HepG2 (cell line): ENCODE data around the gene KRTAP10-2. TPM values are rescaled to one million over a fixed set of nuclear protein-coding genes. Genes with fewer than 3 reads are reported as not detected.
A peak's percentile ranks its signal among the peaks of the same experiment; 100 is the strongest.

ENCODE experiments used
- ATAC-seq: fragments of 200-7000 bp; cut with Tn5 transposase; 3 replicates; pipeline ENCODE4 v1.9.1; 2020; ENCODE audit warnings: mild to moderate bottlenecking, moderate library complexity
- BruUV-seq: library from RNA; stranded (reverse); fragments of 400-500 nt; replicated peaks from 2 replicates; lab custom pipeline; 2021; lab: Mats Ljungman, UMichigan
- CTCF ChIA-PET: fragments of 300-600 bp; formaldehyde crosslinking; extraction: SDS; loops from one replicate; lab custom pipeline; 2021; ENCODE audit warnings: low total read pairs, inconsistent platforms, low intra/inter-chr PET ratio; lab: Yijun Ruan, JAX
- POLR2A ChIA-PET: fragments of 350-600 bp; sonication (Branson Sonifier 250); formaldehyde crosslinking; loops from one replicate; lab custom pipeline; 2020; ENCODE audit warnings: antibody characterized with exemption, inconsistent platforms; lab: Yijun Ruan, JAX
- DNase-seq: peaks from one replicate; pipeline ENCODE4 v3.0.0-alpha.2; 2015; ENCODE audit warnings: low spot score
- FAIRE-seq: peaks from 3 replicates; lab custom pipeline; 2011; peaks lifted over from hg19 to GRCh38; lab: Jason Lieb, UNC
- H2AFZ ChIP-seq: one replicate; pipeline ENCODE4 v1.6.1; 2011; ENCODE audit warnings: low read length, inconsistent platforms
- H3K27ac ChIP-seq: fragments of 300-600 bp; 3 replicates; pipeline ENCODE4 v1.8.0; 2011; ENCODE audit warnings: mixed run types, mild to moderate bottlenecking, mixed read lengths, low read length, inconsistent platforms; ENCODE audit not compliant: insufficient read depth; ENCODE audit errors: extremely low read length
- H3K27me3 ChIP-seq, 2 experiments: fragments of 200-600 bp in 1 of 2; 2 replicates in 1 of 2; 3 replicates in 1 of 2; pipeline versions ENCODE4 v1.6.0 to v1.8.0; 2011; ENCODE audit warnings: low read length in 2 of 2, mild to moderate bottlenecking in 2 of 2, moderate library complexity in 2 of 2, inconsistent platforms in 1 of 2; ENCODE audit not compliant: insufficient read depth in 2 of 2, control insufficient read depth in 1 of 2
- H3K36me3 ChIP-seq, 2 experiments: fragments of 200-600 bp in 1 of 2; replicated peaks in 1 of 2; 2 replicates in 1 of 2; 3 replicates in 1 of 2; pipeline versions ENCODE4 v1.5.1 to v1.8.0; 2011; ENCODE audit warnings: low read length in 2 of 2, inconsistent platforms in 1 of 2; ENCODE audit not compliant: insufficient read depth in 2 of 2, control insufficient read depth in 1 of 2
- H3K4me1 ChIP-seq: 2 replicates; pipeline ENCODE4 v1.5.1; 2012; ENCODE audit warnings: low read length, inconsistent platforms; ENCODE audit not compliant: insufficient read depth
- H3K4me2 ChIP-seq: 2 replicates; pipeline ENCODE4 v1.6.0; 2011; ENCODE audit warnings: low read depth, low read length, inconsistent platforms
- H3K4me3 ChIP-seq, 3 experiments: fragments of 200-600 bp in 1 of 3; sonication (generic), shearing (Covaris generic) in 1 of 3; replicated peaks in 1 of 3; 2 replicates each; pipeline ENCODE4 v1.5.1; 2011 to 2016; ENCODE audit warnings: low read length in 3 of 3, inconsistent platforms in 2 of 3, low read depth in 2 of 3, mild to moderate bottlenecking in 2 of 3, control low read depth in 1 of 3, mixed read lengths in 1 of 3; ENCODE audit not compliant: insufficient read depth in 1 of 3
- H3K79me2 ChIP-seq: one replicate; pipeline ENCODE4 v1.6.1; 2011; ENCODE audit warnings: low read length, inconsistent platforms; ENCODE audit not compliant: insufficient read depth
- H3K9ac ChIP-seq: 2 replicates; pipeline ENCODE4 v1.6.0; 2011; ENCODE audit warnings: mild to moderate bottlenecking, low read depth, low read length, inconsistent platforms; ENCODE audit not compliant: insufficient read depth
- H3K9me3 ChIP-seq: 2 replicates; pipeline ENCODE4 v1.5.1; 2012; ENCODE audit warnings: mild to moderate bottlenecking, low read length
- H4K20me1 ChIP-seq: 2 replicates; pipeline ENCODE4 v1.6.0; 2011; ENCODE audit warnings: inconsistent platforms, mild to moderate bottlenecking, low read length, moderate library complexity; ENCODE audit not compliant: insufficient read depth
- AGO1 ChIP-seq: fragments of 200-400 bp; formaldehyde crosslinking; IDR thresholded peaks from 2 replicates; pipeline ENCODE4 v1.6.1; 2017; ENCODE audit warnings: mild to moderate bottlenecking, low read depth, low read length, moderate library complexity; ENCODE audit not compliant: poor library complexity, severe bottlenecking
- AGO2 ChIP-seq: fragments of 200-400 bp; formaldehyde crosslinking; optimal IDR thresholded peaks from 2 replicates; pipeline ENCODE3; 2017; ENCODE audit warnings: mild to moderate bottlenecking, low read depth, low read length, moderate library complexity
- BATF2 ChIP-seq: sonication (generic); formaldehyde crosslinking; IDR thresholded peaks from 2 replicates; pipeline ENCODE4 v1.8.0; 2022; ENCODE audit warnings: mild to moderate bottlenecking, missing genetic modification reagents, moderate library complexity
- EHMT2 ChIP-seq: fragments of 200-600 bp; sonication (generic); IDR thresholded peaks from 2 replicates; pipeline ENCODE4 v1.7.0; 2017; ENCODE audit warnings: antibody characterized with exemption, low read depth, low read length, borderline replicate concordance
- ETV5 ChIP-seq: IDR thresholded peaks from 2 replicates; pipeline ENCODE4 v1.6.1; 2018; ENCODE audit warnings: missing biosample characterization, missing genetic modification reagents, inconsistent platforms, borderline replicate concordance
- HDAC6 ChIP-seq: fragments of 200-600 bp; sonication (generic); IDR thresholded peaks from 2 replicates; pipeline ENCODE4 v1.7.0; 2017; ENCODE audit warnings: mild to moderate bottlenecking, antibody characterized with exemption, low read length, low read depth
- HNF4G ChIP-seq, 2 experiments: sonication (generic) in 1 of 2; formaldehyde crosslinking in 1 of 2; IDR thresholded peaks; 2 replicates each; pipeline versions ENCODE4 v1.4.0 to v1.6.1; 2011 to 2020; ENCODE audit warnings: borderline replicate concordance in 2 of 2, low read depth in 2 of 2, mild to moderate bottlenecking in 2 of 2, low read length in 1 of 2, missing genetic modification reagents in 1 of 2, moderate library complexity in 1 of 2
- HNRNPL ChIP-seq: fragments of 200-400 bp; formaldehyde crosslinking; IDR thresholded peaks from 2 replicates; pipeline ENCODE4 v1.6.1; 2017; ENCODE audit warnings: mild to moderate bottlenecking, low read depth, low read length
- SALL1 ChIP-seq: sonication (generic); formaldehyde crosslinking; IDR thresholded peaks from 2 replicates; pipeline ENCODE4 v1.8.0; 2022; ENCODE audit warnings: mild to moderate bottlenecking, missing genetic modification reagents
- SSRP1 ChIP-seq: IDR thresholded peaks from 2 replicates; pipeline ENCODE4 v1.6.1; 2016; ENCODE audit warnings: control low read depth
- U2AF2 ChIP-seq: fragments of 200-400 bp; formaldehyde crosslinking; IDR thresholded peaks from 2 replicates; pipeline ENCODE4 v1.6.1; 2017; ENCODE audit warnings: low read depth, mild to moderate bottlenecking, low read length
- ZEB1 ChIP-seq: IDR thresholded peaks from 2 replicates; pipeline ENCODE4 v1.6.1; 2012; ENCODE audit warnings: mild to moderate bottlenecking, low read depth, inconsistent platforms; ENCODE audit not compliant: insufficient replicate concordance
- ZNF607 ChIP-seq: sonication (generic); formaldehyde crosslinking; IDR thresholded peaks from 2 replicates; pipeline ENCODE4 v1.5.1; 2020; ENCODE audit warnings: missing genetic modification reagents, mild to moderate bottlenecking, borderline replicate concordance
- ZNF776 ChIP-seq: sonication (generic); formaldehyde crosslinking; IDR thresholded peaks from 2 replicates; pipeline ENCODE4 v1.4.0; 2020; ENCODE audit warnings: mild to moderate bottlenecking, missing genetic modification reagents
- ZNF777 ChIP-seq: sonication (generic); formaldehyde crosslinking; IDR thresholded peaks from 2 replicates; pipeline ENCODE4 v1.4.0; 2020; ENCODE audit warnings: missing genetic modification reagents
- ZNF788 ChIP-seq: sonication (generic); formaldehyde crosslinking; IDR thresholded peaks from 2 replicates; pipeline ENCODE4 v1.5.0; 2020; ENCODE audit warnings: mild to moderate bottlenecking, missing genetic modification reagents, borderline replicate concordance
- WGBS: methylation state at CpG from one replicate; pipeline ENCODE4 v1.1.6; 2017; ENCODE audit warnings: low lambda C conversion rate; 5-methylcytosine and 5-hydroxymethylcytosine counted together
- in situ Hi-C: cut with HindIII; loops from 2 replicates; pipeline ENCODE4 v1.10.0; 2017; ENCODE audit warnings: low pct_unique_long_range_greater_than_20kb; ENCODE audit not compliant: extremely low pct_ligation_motif_present
- intact Hi-C: fragments of 100-400 bp; cut with micrococcal nuclease; formaldehyde crosslinking; loops from one replicate; pipeline ENCODE4 v1.10.0; 2022; ENCODE audit not compliant: unreplicated experiment
- polyA plus RNA-seq, 8 experiments: library from polyadenylated mRNA; depleted of rRNA in 3 of 8; stranded (reverse) in 7 of 8; unstranded in 1 of 8; fragments of >200 nt; fragmentation: Illumina TruSeq in 4 of 8; extraction: Trizol in 4 of 8; gene quantifications; 2 replicates each; pipeline versions ENCODE4 v1.2.1 to v1.2.3, GENCODE V29; 2011 to 2016; ENCODE audit warnings: low read depth in 4 of 8, missing spikeins in 1 of 8, mixed read lengths in 1 of 8; ENCODE audit not compliant: insufficient read depth in 1 of 8
- total RNA-seq, 5 experiments: library from RNA; depleted of rRNA; stranded (reverse); fragments of >200 nt; fragmentation: Illumina TruSeq; extraction: Trizol; gene quantifications; 2 replicates each; pipeline ENCODE4 v1.2.3, GENCODE V29; 2016; ENCODE audit warnings: low read depth in 1 of 5
- TF ChIP-seq, protein P1 (sequence below): sonication (generic); formaldehyde crosslinking; IDR thresholded peaks from 2 replicates; pipeline ENCODE4 v1.5.1; 2020; ENCODE audit warnings: mild to moderate bottlenecking, missing genetic modification reagents

KRTAP10-2 gene
- total and polyA plus RNA-seq, 2 of the 13 experiments (the other 11 are each of a cell fraction or from before 2014, with no cell fraction given) = not detected

- TF ChIP-seq, protein P1, sequence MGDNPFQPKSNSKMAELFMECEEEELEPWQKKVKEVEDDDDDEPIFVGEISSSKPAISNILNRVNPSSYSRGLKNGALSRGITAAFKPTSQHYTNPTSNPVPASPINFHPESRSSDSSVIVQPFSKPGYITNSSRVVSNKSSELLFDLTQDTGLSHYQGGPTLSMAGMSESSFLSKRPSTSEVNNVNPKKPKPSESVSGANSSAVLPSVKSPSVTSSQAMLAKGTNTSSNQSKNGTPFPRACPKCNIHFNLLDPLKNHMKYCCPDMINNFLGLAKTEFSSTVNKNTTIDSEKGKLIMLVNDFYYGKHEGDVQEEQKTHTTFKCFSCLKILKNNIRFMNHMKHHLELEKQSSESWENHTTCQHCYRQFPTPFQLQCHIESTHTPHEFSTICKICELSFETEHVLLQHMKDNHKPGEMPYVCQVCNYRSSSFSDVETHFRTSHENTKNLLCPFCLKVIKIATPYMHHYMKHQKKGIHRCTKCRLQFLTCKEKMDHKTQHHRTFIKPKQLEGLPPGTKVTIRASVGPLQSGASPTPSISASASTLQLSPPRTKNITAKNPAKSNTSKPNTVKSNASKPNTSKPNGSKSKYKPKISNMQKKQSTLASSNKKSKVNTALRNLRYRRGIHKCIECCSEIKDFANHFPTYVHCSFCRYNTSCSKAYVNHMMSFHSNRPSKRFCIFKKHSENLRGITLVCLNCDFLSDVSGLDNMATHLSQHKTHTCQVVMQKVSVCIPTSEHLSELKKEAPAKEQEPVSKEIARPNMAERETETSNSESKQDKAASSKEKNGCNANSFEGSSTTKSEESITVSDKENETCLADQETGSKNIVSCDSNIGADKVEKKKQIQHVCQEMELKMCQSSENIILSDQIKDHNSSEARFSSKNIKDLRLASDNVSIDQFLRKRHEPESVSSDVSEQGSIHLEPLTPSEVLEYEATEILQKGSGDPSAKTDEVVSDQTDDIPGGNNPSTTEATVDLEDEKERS = 0 out of 2 replicates have a peak, but pooled peaks have one; percentile 31
- TF ChIP-seq SSRP1 (CRISPR knock-in tag) (0 out of 2 replicates have a peak, but pooled peaks have one; percentile 52), HNF4G (IDR thresholded peaks at IDR 0.05; ENCODE audit: borderline replicate concordance, low read depth, low read length) (no peak), HNF4G (CRISPR knock-in tag; IDR thresholded peaks at IDR 0.05; ENCODE audit: borderline replicate concordance, low read depth) (no peak), ZEB1 (no peak), U2AF2 (no peak), EHMT2 (no peak), HDAC6 (no peak)
These were observed 34.5 kb downstream of the KRTAP10-2 start (continued) for GRCh38 chr21:44516828-44517174.

- BruUV-seq = no TSS peak
- ATAC-seq (no peak), DNase-seq (no peak), FAIRE-seq (no peak)
- ChIA-PET CTCF (no interaction called here), POLR2A (interaction anchor here (1.3 to 3.8 kb wide), 4 partner anchors 10 to 357 kb away, joined by 4 to 49 read pairs (median 7); partner anchors contain the start of gene PTTG1IP)
- WGBS = 100% methylated on average over 1 of the region's 13 CpGs
- Histone ChIP-seq H3K27ac (no peak overlapping the region), H4K20me1 (no peaks in the 10 kb centered on the region), H3K36me3 (peaks cover 2 to 3% of the 10 kb centered on the region in 2 experiments; a peak in 3 of 5 replicates), H3K9ac (no peak overlapping the region), H3K79me2 (no peaks in the 10 kb centered on the region), H3K4me2 (no peak overlapping the region), H3K9me3 (no peaks in the 10 kb centered on the region), H2AFZ (no peak overlapping the region), H3K4me3 (no peak overlapping the region), H3K4me1 (peaks cover 47% of the 10 kb centered on the region), H3K27me3 (no peaks in the 10 kb centered on the region)
- in situ Hi-C loops = no loop called here
- intact Hi-C loops = no loop called here
- TF ChIP-seq BATF2 (CRISPR knock-in tag) (no peak), ETV5 (CRISPR knock-in tag) (no peak), ZNF607 (CRISPR knock-in tag) (no peak), ZNF776 (CRISPR knock-in tag) (no peak), HNRNPL (0 out of 2 replicates have a peak, but pooled peaks have one; percentile 35), ZNF777 (CRISPR knock-in tag) (no peak), ZNF788 (CRISPR knock-in tag) (no peak), AGO2 (peak; percentile 80), SALL1 (CRISPR knock-in tag) (no peak), AGO1 (peak; percentile 17)
- TF ChIP-seq, all 625 proteins: peak for 3
These were observed 35.0 kb downstream of the KRTAP10-2 start for GRCh38 chr21:44516342-44516741.
